Coronary artery (tissue), 2 donors: ENCODE results near the gene RNH1.
A peak's percentile ranks its signal among the peaks of the same experiment; 100 is the strongest.

Source experiments
- DNase-seq: peaks from one replicate; pipeline ENCODE4 v3.0.0-alpha.2; 2017; ENCODE audit warnings: low spot score
- H3K27ac ChIP-seq, 2 donors: fragments of 200-600 bp; sonication (generic); one replicate each; pipeline ENCODE4 v1.5.1; 2016 to 2019
- H3K4me3 ChIP-seq: fragments of 200-600 bp; sonication (generic); 2 replicates; pipeline ENCODE4 v1.5.1; 2016; ENCODE audit warnings: mild to moderate bottlenecking, moderate library complexity
- CTCF ChIP-seq: fragments of 200-600 bp; sonication (generic); IDR thresholded peaks from one replicate; pipeline ENCODE4 v1.5.1; 2019; ENCODE audit warnings: antibody characterized with exemption

The RNH1 gene

GRCh38 chr11:506995-507726 lies at the start of gene RNH1:
Gene RNH1, minus strand, starts transcription at chr11:507242. Its CDS starts 5,080 bp downstream, at chr11:502162.
- TF ChIP-seq CTCF: no peak
- peak; percentile 99 for DNase-seq
- Histone ChIP-seq H3K27ac (peak within 1 kb of the TSS; percentile 99 to 100), H3K4me3 (peak within 1 kb of the TSS; percentile 97)

DNA sequence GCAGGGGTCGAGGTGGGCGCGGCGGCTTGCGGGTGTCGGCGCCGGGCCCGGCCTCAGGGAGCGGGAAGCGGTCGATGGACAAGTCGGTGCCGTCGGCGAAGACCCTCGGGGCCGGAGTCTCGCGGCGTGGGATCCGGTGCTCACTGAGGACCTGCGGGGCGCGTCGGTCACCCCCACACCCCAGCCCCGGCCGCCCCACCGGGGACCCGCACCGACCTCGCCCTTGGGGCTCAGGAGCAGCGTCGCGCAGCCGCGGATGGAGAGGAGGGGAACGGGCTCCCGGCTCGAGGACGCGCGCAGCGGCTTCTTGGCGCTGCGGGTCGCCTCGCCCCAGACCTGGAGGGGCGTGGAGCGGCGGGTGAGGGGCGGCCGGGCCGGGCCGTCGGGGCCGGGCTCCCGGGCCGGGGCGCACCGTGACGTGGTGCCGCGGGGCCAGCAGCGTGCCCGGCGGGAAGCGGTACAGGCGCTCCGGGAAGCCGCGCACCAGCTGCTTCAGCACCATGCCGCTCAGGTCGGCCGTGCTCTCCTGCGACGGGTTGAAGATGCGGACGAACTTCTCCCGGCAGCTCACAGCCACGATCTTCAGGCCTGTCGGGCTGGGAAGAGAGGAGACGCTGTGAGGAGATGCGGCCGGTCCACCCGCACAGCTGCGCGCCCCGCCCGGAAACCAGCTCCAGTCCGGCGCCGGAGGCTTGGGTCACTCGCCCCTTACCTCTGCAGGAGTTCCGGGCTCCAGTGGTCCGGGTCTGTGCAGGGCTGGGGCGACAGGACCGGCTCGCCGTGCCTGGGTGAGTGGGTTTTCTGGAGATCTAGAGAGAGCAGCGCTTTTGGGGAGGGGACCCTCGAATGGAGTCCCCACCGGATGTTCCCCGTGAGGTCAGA lies 49.0 kb upstream of the RNH1 start:
- no peak for TF ChIP-seq CTCF
- H3K4me3 ChIP-seq: peak overlapping the region; percentile 65
- no peak overlapping the region for H3K27ac ChIP-seq
- DNase-seq: no peak

DNA sequence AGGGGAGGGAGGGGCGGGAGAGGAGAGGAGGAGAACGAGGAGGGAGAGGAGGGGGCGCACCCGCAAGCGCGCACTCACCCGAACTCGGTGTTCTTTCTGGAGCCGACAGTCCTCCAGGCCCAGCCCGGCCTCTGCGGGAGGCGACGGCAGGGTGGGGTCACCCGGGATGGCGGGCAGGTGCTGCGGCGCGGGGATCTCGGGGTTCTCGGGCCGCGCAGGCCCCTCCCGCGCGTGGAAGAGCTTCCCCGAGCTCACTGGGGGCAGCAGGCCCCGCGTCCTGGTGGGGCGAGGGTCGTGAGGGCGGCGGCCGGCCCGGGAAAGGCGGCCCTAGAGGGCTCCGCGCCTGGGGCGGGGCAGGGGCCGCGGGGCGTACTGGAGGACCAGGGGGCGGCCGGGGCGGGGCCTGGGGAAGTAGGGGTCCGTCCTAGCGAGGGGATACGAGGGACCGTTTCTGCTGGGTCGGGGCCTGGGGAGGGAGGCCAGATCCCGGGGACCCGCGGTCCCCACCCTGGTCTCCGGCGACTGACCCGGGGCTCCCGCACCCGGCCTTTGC lies 48.3 kb upstream of the RNH1 start:
- DNase-seq: no peak

DNA sequence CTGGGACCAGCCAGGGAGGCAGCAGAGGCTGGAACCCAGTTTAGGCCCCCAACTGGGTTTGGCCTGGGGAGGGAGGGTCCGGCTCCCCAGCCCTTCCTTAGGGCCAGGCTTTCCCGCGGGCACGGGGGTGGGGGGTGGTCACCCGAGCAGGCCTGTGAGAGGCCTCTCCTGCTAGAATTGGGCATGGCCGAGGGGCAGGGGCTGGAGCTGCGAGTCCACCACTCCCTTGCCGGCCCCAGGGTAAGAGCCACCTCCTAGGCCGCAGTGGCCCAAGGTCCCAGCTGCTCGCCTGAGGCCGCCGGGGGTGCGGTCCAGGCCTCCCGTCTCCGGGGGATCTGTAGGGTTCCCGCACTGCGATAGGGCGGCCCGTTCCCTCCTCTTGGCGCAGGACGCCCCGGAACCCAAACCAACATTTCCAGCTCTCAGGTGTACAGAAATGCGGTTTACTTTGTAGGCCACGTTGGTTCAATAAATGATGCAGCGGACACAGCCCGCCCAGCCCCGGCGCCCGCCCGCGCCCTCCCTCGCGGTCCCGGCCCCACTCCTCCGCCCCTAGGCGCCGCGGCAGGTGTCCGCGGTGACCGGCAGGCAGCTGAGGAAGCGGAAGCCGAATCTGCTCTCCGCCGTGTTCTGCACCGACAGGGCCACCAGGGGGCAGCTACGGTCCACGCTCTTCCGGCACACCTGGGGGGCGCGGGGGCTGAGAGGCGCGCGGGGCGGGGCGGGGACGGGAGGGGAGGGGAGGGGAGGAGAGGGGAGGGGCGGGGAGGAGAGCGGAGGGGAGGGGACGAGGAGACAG lies 47.6 kb upstream of the RNH1 start:
- DNase-seq: no peak
- H3K27ac ChIP-seq: no peak overlapping the region

More for the DNA sequence above, 48.3 kb upstream of the RNH1 start:
- H3K4me3 ChIP-seq: peak overlapping the region; percentile 65
- peak; percentile 6 for TF ChIP-seq CTCF
- no peak overlapping the region for H3K27ac ChIP-seq

GRCh38 chr11:553988-554340 lies 46.9 kb upstream of the RNH1 start:
- no peak for TF ChIP-seq CTCF

More for the DNA sequence above, 47.6 kb upstream of the RNH1 start:
- peak; percentile 50 for TF ChIP-seq CTCF
- peak overlapping the region; percentile 65 for H3K4me3 ChIP-seq

GRCh38 chr11:553083-553987 lies 46.3 kb upstream of the RNH1 start:
- TF ChIP-seq CTCF: no peak
- no peak for DNase-seq
- Histone ChIP-seq H3K27ac (no peak overlapping the region), H3K4me3 (no peak overlapping the region)

More at GRCh38 chr11:553988-554340, 46.9 kb upstream of the RNH1 start:
- Histone ChIP-seq H3K27ac (no peak overlapping the region), H3K4me3 (no peak overlapping the region)
- no peak for DNase-seq
